22Rv1 (cell line): ENCODE data around the gene KCNF1.
"Not testable (repeated sequence)": the region's sequence is repeated elsewhere in the genome, so short reads cannot be mapped to it uniquely, and the experiment has no call there.

Experiments used
- H3K27ac ChIP-seq: fragments of 450-650 bp; 2 replicates; pipeline ENCODE4 v1.5.1; 2017
- ZFX ChIP-seq: fragments of 450-650 bp; IDR thresholded peaks from 2 replicates; pipeline ENCODE4 v1.6.1; 2017; ENCODE audit warnings: antibody characterized with exemption, borderline replicate concordance
- TF ChIP-seq, protein P1 (sequence below): fragments of 450-650 bp; IDR thresholded peaks from 2 replicates; pipeline ENCODE4 v1.5.1; 2017; ENCODE audit warnings: mild to moderate bottlenecking

KCNF1 gene

DNA sequence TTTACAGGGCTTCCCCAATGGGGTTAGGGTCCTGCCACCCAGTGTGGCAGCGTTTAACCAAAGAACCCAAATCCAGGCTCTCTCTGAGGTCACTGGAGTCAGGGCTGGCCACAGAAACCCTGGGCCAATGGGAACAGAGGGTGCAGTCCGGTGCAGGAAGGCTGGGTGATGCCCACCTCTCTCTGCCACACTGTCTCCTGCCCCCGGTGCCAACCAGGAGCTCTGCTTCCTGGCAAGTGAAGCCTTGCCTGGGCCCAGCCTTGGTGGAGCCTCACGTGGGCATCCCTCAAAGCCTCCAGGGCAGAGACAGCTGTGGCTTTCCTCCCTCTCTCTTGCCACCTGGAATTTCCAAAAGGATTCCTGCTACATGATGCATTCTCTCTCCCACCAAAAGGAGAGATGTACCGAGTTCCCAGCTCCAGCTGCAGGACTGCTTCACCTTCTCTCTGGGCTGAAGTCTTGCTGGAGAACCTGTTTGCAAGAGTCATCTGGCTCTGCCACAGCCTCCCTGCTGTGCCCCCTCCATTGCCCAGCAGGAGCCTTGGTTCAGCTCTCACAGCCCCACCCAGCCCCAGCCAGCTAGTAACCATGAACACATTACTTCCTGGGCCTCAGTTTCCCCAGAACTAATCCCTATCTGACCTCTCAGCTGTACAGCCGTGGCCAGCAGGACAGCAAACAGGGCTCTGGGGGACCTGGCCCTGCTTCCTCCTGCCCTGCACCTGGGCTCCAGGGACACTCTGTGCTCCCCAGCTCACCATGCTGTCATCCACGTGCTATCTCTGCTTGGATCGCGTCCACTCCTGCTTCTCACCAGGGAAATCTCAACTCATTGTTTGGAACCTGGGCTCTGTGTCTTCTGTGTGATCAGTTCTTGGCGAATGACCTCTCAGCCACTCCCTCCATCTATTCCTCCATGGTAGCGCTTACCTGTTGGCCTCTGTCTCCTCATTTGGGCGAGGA is 43.4 kb downstream of the KCNF1 start:
- no peak for TF ChIP-seq ZFX
- TF ChIP-seq, protein P1, sequence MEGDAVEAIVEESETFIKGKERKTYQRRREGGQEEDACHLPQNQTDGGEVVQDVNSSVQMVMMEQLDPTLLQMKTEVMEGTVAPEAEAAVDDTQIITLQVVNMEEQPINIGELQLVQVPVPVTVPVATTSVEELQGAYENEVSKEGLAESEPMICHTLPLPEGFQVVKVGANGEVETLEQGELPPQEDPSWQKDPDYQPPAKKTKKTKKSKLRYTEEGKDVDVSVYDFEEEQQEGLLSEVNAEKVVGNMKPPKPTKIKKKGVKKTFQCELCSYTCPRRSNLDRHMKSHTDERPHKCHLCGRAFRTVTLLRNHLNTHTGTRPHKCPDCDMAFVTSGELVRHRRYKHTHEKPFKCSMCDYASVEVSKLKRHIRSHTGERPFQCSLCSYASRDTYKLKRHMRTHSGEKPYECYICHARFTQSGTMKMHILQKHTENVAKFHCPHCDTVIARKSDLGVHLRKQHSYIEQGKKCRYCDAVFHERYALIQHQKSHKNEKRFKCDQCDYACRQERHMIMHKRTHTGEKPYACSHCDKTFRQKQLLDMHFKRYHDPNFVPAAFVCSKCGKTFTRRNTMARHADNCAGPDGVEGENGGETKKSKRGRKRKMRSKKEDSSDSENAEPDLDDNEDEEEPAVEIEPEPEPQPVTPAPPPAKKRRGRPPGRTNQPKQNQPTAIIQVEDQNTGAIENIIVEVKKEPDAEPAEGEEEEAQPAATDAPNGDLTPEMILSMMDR: no peak
- no peak overlapping the region for H3K27ac ChIP-seq

DNA sequence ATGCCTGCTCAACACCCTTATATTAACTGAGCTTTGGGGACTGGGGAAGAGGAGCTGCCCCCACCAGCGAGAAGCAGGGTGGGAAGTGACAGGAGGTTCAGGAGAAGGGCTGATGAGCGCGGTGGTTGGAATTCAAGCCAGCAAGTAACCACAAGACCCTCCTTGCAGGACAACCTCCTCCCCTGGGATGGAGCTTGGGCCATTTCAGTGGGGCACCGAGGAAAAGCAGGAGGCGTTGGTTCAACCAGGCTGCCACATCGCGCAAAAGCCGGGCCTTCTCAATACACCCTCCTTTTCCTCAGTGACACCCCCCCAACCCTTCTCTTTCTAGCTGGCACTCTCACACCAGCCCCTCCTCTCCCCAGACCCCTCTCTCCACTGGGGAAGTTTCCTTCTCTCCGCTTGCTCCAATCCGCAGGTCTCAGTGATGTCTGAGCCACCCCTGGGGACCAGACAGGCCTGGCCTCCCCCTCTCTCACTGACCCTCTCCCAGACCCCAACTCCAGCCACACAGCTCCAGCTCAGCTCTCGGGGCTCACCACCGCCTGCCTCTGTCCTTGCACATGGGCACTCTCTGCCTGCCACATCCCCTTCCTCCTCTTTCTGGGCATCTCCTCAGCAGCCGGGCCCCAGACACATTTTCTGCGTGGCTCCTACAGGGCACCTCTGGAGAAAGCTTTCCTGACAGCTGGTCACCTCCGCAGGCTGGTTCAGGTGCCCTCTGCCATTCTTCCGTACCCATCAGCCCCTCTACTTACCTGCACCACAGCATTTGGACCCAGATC is 44.5 kb downstream of the KCNF1 start:
- no peak for TF ChIP-seq ZFX
- TF ChIP-seq, protein P1: no peak
- no peak overlapping the region for H3K27ac ChIP-seq

DNA sequence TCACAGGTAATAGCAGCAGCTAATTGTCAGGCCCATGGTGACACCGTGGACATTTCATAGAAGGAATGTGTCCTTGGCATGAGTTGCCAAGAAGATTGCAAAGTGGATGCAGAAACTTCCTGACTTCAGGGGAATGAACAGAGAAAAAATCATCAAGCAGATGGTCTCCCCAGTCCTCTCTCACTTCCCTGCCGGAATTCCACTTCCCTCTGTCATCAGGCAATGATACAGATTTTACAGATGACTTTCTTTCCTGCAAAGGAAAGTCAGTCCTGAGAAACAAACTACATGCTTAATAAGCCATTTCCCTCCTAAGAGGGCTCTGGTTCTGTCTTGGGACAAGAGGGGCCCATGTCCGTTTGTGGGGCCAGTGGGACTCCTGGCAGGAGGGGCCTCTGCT is 45.7 kb downstream of the KCNF1 start:
- TF ChIP-seq ZFX: no peak
- TF ChIP-seq, protein P1: no peak
- H3K27ac ChIP-seq: no peak overlapping the region

DNA sequence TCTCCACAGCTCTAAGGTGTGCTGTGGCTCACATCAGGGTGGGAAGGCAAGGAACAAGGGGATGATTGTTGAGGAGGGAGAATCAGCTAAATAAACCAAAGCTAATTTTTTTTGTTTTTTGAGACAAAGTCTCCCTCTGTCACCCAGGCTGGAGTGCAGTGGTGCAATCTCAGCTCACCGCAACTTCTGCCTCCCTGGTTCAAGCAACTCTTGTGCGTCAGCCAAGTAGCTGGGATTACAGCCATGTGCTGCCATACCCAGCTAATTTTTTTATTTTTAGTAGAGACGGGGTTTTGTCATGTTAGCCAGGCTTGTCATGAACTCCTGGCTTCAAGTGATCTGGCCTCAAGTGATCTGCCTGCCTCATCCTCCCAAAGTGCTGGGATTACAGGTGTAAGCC is 46.7 kb downstream of the KCNF1 start:
- H3K27ac ChIP-seq: not testable (repeated sequence)

DNA sequence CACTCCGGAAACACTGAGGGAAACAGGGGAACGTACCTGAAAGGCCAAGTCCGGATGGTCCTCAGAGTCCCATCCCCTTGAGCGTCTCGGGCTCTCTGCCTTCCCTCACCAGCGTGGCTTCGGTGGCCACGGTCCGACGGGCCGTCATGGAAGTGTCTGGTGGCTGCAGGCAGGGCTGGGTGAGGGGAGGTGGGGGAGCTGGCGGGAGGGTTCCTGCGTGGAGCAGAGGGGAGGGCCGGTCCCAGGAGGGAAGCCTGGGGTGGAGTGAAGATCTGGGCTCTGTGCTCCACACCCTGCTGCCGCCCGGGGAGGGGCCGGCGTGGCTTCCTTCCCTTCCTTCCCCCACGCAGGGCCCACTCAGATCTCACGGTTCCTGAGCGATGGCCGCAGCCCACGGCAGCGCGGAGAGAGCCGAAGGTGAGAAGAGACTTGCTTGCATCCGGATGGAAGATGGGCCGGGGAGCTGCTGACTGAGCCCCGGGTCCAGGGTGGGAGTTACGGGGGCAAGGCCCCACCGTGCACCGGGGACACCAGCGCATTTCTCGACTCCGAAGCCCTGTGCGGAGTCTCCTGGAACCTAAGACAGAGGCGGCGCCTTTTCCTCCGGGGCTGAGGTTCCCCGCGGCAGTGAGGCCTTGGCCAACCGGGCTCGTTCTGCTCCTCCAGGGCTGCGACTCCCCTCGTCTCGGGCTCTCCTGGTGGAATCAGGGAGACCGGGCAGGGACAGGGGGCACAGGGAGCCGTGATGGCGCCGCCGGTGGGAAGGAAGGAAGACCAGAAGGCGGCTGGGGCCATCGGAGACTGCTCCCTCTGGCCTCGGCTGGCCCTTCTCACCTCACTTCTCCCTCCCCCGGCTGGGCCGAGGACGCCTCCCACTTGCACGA is 49.1 kb downstream of the KCNF1 start:
- H3K27ac ChIP-seq: no peak overlapping the region
- no peak for TF ChIP-seq ZFX
- TF ChIP-seq, protein P1: no peak

DNA sequence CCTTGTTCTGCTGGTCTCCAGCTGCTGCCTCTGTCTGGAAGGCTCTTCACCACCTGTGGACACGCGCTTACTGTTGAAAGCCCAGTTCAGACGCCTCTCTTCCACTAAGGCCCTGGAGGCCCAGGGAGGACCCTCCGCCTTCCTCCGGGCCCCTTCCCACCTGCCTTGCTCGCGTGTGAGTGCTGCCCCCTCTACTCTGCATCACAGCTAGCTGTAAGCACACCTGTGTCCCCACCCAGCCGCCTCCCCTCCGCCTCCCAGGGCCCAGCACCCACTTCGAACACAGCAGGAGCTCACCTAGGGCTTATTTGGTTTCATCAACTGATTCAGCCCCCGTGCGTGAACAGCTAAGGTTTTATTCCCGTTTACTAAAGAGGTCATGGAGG is 49.7 kb downstream of the KCNF1 start:
- no peak overlapping the region for H3K27ac ChIP-seq
- TF ChIP-seq, protein P1: no peak
- no peak for TF ChIP-seq ZFX

DNA sequence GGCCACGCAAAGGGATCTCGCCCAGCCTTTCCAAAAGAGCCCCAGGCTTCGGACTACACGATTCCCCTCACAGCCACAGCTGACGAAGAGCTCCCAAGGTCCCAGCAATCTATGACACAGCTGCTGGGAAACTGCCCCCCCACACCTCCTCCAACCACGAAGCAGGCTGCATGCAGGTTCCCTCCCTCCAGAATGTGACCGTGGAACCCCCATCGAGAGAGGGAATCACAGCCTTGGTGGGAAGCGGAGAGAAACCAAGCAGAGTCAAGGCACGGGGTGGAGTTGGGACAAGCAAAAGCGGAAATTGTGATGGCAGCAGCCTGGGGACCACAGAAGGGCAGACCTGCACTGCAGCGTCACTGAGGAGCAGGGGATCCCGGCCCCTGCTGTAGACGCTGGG is 50.3 kb downstream of the KCNF1 start:
- H3K27ac ChIP-seq: no peak overlapping the region
- TF ChIP-seq, protein P1: no peak
- no peak for TF ChIP-seq ZFX
